ENCODE results near the gene PAGR1. TPM values are rescaled to one million over a fixed set of nuclear protein-coding genes. Genes with fewer than 3 reads are reported as not detected.
A peak's percentile ranks its signal among the peaks of the same experiment; 100 is the strongest.

The PAGR1 gene
- total and polyA plus RNA-seq, 2 of the 4 experiments (the other 2 are of a cell fraction), result 10.6 to 22.1 TPM

- H2BK20ac ChIP-seq (ENCODE audit: low read depth, low read length), result peak overlapping the region; percentile 57
- dilution Hi-C loops (cut with HindIII; ENCODE audit: low sequenced_read_pairs, unreplicated experiment) (no loop called here), intact Hi-C loops (cut with micrococcal nuclease) (loop anchor here (2.0 to 10.0 kb wide), 2 partner anchors 55 to 89 kb away; no protein-coding TSS in a partner anchor), in situ Hi-C loops (cut with MboI; ENCODE audit: low sequenced_read_pairs) (no loop called here)
- POLR2A ChIA-PET (ENCODE audit: unreplicated experiment), result no interaction called here
- CTCF ChIA-PET, result interaction anchor here (0.8 to 1.7 kb wide), 4 partner anchors 16 to 58 kb away, joined by 3 to 4 read pairs (median 3); no protein-coding TSS in a partner anchor
- peak overlapping the region; percentile 97 for H3K14ac ChIP-seq (replicated peaks; ENCODE audit: low read depth, low read length)
- H2AK9ac ChIP-seq (replicated peaks; ENCODE audit: low read depth, low read length, poor library complexity), result peak overlapping the region; percentile 71
- peak overlapping the region; percentile 20 for H3K18ac ChIP-seq (ENCODE audit: low read depth, low read length)
- no peak for DNase-seq
- H2AK5ac ChIP-seq (ENCODE audit: low read depth, low read length), result peak overlapping the region; percentile 94
- peak overlapping the region; percentile 88 for H3K4me2 ChIP-seq (ENCODE audit: low read depth, low read length)
- no peaks in the 10 kb centered on the region for H3K36me3 ChIP-seq (ENCODE audit: control insufficient read depth, insufficient read depth, low read length)
- H3K4me1 ChIP-seq (ENCODE audit: control insufficient read depth, insufficient read depth, low read length), result peaks cover 5% of the 10 kb centered on the region
- peak overlapping the region; percentile 85 for H3K23ac ChIP-seq (ENCODE audit: low read depth, low read length)
- H3K4ac ChIP-seq (ENCODE audit: low read depth, low read length), result peak overlapping the region; percentile 95
- peak overlapping the region; percentile 95 for H4K5ac ChIP-seq (ENCODE audit: low read depth, low read length)
- H3K79me1 ChIP-seq (ENCODE audit: low read depth in 1 of 2, low read length in 2 of 2), result peaks cover 12 to 39% of the 10 kb centered on the region in 2 experiments; a peak in 2 of 4 replicates
- H3K27ac ChIP-seq (ENCODE audit: insufficient read depth, low read length), result peak overlapping the region; percentile 77
- no peaks in the 10 kb centered on the region for H3K9me3 ChIP-seq (ENCODE audit: control insufficient read depth, insufficient read depth, low read length)
- H2BK15ac ChIP-seq (ENCODE audit: low read depth, low read length), result peak overlapping the region; percentile 87; the same call in 2 of the 3 replicates
- 52% methylated on average over 8 of the region's 20 CpGs; no CpG with 5 or more reads in 1 of the 2 experiments for WGBS, 2 experiments (ENCODE audit: extremely low coverage in 2 of 2, insufficient read length in 1 of 2)
- H2AFZ ChIP-seq (replicated peaks; ENCODE audit: low read length, poor library complexity), result peak overlapping the region; percentile 98
- H4K20me1 ChIP-seq (ENCODE audit: insufficient read depth, low read length), result no peaks in the 10 kb centered on the region
- peak overlapping the region; percentile 92 for H4K91ac ChIP-seq (ENCODE audit: insufficient read depth, low read depth, low read length)
- peak overlapping the region; percentile 99 for H4K8ac ChIP-seq (ENCODE audit: low read depth in 2 of 2, low read length in 2 of 2)
- no peak for ATAC-seq (ENCODE audit: low read depth)
- peaks cover 10% of the 10 kb centered on the region for H3K9me1 ChIP-seq (ENCODE audit: insufficient read depth, low read length)
- BruUV-seq (replicated peaks), result no TSS peak
- H2BK5ac ChIP-seq (ENCODE audit: low read depth, low read length, poor library complexity, severe bottlenecking), result peak overlapping the region; percentile 74
- peak overlapping the region; percentile 78 for H2BK120ac ChIP-seq (ENCODE audit: low read depth, low read length)
- H3K27me3 ChIP-seq (ENCODE audit: control insufficient read depth, insufficient read depth, low read length), result no peaks in the 10 kb centered on the region
- H3K56ac ChIP-seq (ENCODE audit: extremely low read depth, insufficient read depth, low read length), result peak overlapping the region; percentile 79
- peak overlapping the region; percentile 78 for H3K9ac ChIP-seq (ENCODE audit: low read depth, low read length)
- H3K4me3 ChIP-seq (ENCODE audit: insufficient read depth, low read depth, low read length), result peak overlapping the region; percentile 54
- TF ChIP-seq CEBPB (IDR thresholded peaks at IDR 0.05; ENCODE audit: low read depth, low read length) (no peak), POLR2A (IDR thresholded peaks at IDR 0.05; ENCODE audit: low read depth, low read length) (no peak), RFX5 (IDR thresholded peaks at IDR 0.05; ENCODE audit: low read depth, low read length) (no peak), RCOR1 (IDR thresholded peaks at IDR 0.05; ENCODE audit: insufficient replicate concordance, low read length) (no peak), MAFK (IDR thresholded peaks at IDR 0.05; ENCODE audit: low read depth, low read length) (no peak), MXI1 (IDR thresholded peaks at IDR 0.05; ENCODE audit: borderline replicate concordance, low read depth, low read length) (no peak), NFE2L2 (IDR thresholded peaks at IDR 0.05; ENCODE audit: low read depth, low read length) (no peak), SMC3 (IDR thresholded peaks at IDR 0.05; ENCODE audit: low read depth, low read length) (no peak), USF2 (IDR thresholded peaks at IDR 0.05; ENCODE audit: low read depth, low read length) (no peak), MAZ (IDR thresholded peaks at IDR 0.05; ENCODE audit: borderline replicate concordance, low read depth, low read length) (no peak), RAD21 (IDR thresholded peaks at IDR 0.05; ENCODE audit: low read length) (no peak), BHLHE40 (IDR thresholded peaks at IDR 0.05; ENCODE audit: low read depth, low read length) (no peak), CHD1 (IDR thresholded peaks at IDR 0.05; ENCODE audit: low read depth, low read length) (no peak), ELK1 (IDR thresholded peaks at IDR 0.05; ENCODE audit: borderline replicate concordance, low read depth, low read length) (no peak), CTCF (conservative IDR thresholded peaks at IDR 0.05; ENCODE audit: low read depth, low read length) (no peak), FOS (IDR thresholded peaks at IDR 0.05; ENCODE audit: low read depth, low read length) (no peak)
These were observed 26.2 kb upstream of the PAGR1 start for GRCh38 chr16:29789775-29790182.
